Bronchial epithelial cell (primary cell): ENCODE results near the gene PRELID1. TPM values are rescaled to one million over a fixed set of nuclear protein-coding genes. Genes with fewer than 3 reads are reported as not detected.

ENCODE experiments used
- DNase-seq: peaks from one replicate; pipeline ENCODE4 v3.0.0-alpha.2; 2010; ENCODE audit warnings: low read depth
- FAIRE-seq: peaks from 2 replicates; lab custom pipeline; 2011; peaks lifted over from hg19 to GRCh38; lab: Jason Lieb, UNC
- H3K27me3 ChIP-seq: 2 replicates; pipeline ENCODE4 v1.5.1; 2011; ENCODE audit warnings: low read length; ENCODE audit not compliant: control insufficient read depth, insufficient read depth
- H3K36me3 ChIP-seq: 2 replicates; pipeline ENCODE4 v1.5.1; 2011; ENCODE audit warnings: low read length; ENCODE audit not compliant: control insufficient read depth, insufficient read depth
- H3K4me3 ChIP-seq: 2 replicates; pipeline ENCODE4 v1.5.1; 2011; ENCODE audit warnings: mild to moderate bottlenecking, low read depth, low read length, control low read depth
- CTCF ChIP-seq: IDR thresholded peaks from 2 replicates; pipeline ENCODE4 v1.5.1; 2011; ENCODE audit warnings: mild to moderate bottlenecking, moderate library complexity, low read length, control low read depth, inconsistent platforms; ENCODE audit not compliant: insufficient read depth, severe bottlenecking
- total RNA-seq: library from RNA; depleted of rRNA; stranded (reverse); fragments of >200 nt; gene quantifications from 2 replicates; pipeline ENCODE4 v1.2.1, GENCODE V29; 2014

PRELID1 gene
- total RNA-seq, 1 donor from 2014 or later = 139 TPM

- DNase-seq (no peak), FAIRE-seq (no peak)
- Histone ChIP-seq H3K4me3 (no peak overlapping the region), H3K27me3 (no peaks in the 10 kb centered on the region), H3K36me3 (peaks cover 39% of the 10 kb centered on the region)
- TF ChIP-seq CTCF = no peak
Measured at GRCh38 chr5:177330991-177331842, 27.6 kb downstream of the PRELID1 start.

GRCh38 chr5:177332031-177332895 is 28.7 kb downstream of the PRELID1 start:
- peaks cover 41% of the 10 kb centered on the region for H3K36me3 ChIP-seq
- H3K4me3 ChIP-seq = no peak overlapping the region
- TF ChIP-seq CTCF = no peak
- FAIRE-seq (no peak), DNase-seq (no peak)
- H3K27me3 ChIP-seq = no peaks in the 10 kb centered on the region

- Histone ChIP-seq H3K27me3 (no peaks in the 10 kb centered on the region), H3K36me3 (peaks cover 45% of the 10 kb centered on the region), H3K4me3 (no peak overlapping the region)
- no peak for TF ChIP-seq CTCF
- FAIRE-seq = no peak
- no peak for DNase-seq
Measured at GRCh38 chr5:177332896-177333260, 29.3 kb downstream of the PRELID1 start.

GRCh38 chr5:177333420-177334154 is 30.0 kb downstream of the PRELID1 start:
- Histone ChIP-seq H3K36me3 (peaks cover 48% of the 10 kb centered on the region), H3K4me3 (no peak overlapping the region)
- TF ChIP-seq CTCF = no peak

GRCh38 chr5:177334155-177334551 is 30.6 kb downstream of the PRELID1 start:
- no peak for FAIRE-seq
- Histone ChIP-seq H3K4me3 (no peak overlapping the region), H3K27me3 (no peaks in the 10 kb centered on the region), H3K36me3 (peaks cover 49% of the 10 kb centered on the region)
- TF ChIP-seq CTCF = no peak
- no peak for DNase-seq

More at GRCh38 chr5:177333420-177334154, 30.0 kb downstream of the PRELID1 start:
- DNase-seq (no peak), FAIRE-seq (no peak)
- no peaks in the 10 kb centered on the region for H3K27me3 ChIP-seq
